CD4-positive, alpha-beta T cell treated with Interferon alpha-2 for 1 hour (primary cell): ENCODE results near the gene PAWR.
"Not testable (repeated sequence)": the region's sequence is repeated elsewhere in the genome, so short reads cannot be mapped to it uniquely, and the experiment has no call there.

Source experiments
- DNase-seq, 2 donors: peaks; one replicate each; pipeline ENCODE4 v3.0.0-alpha.2; 2020 to 2022

PAWR gene

GRCh38 chr12:79644274-79645234, 46.2 kb downstream of the PAWR start:
- DNase-seq: no peak

GRCh38 chr12:79643821-79644220, 46.9 kb downstream of the PAWR start:
- DNase-seq: no peak

- DNase-seq: no peak
Measured at GRCh38 chr12:79638490-79638889, 52.3 kb downstream of the PAWR start.

DNA sequence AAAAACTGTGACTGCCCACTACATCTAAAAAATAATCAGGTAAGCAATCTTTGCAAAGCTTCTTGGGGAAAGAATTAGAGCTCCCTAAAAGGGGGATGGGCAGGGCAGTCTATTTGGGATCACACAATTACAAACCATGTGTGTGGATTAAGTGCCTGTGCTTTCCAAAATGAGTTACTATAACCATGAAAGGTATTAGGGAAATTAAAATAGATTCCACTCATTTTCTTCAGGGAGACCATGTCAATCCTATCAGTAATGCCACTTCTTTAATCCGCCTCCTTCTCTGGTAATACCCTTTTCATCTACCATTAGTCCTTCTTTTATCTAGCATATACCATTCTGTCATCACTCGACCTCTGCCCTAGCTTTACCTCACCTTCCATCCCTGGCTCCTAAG, 53.7 kb downstream of the PAWR start:
- DNase-seq: no peak

GRCh38 chr12:79635676-79636075, 55.1 kb downstream of the PAWR start:
- DNase-seq: no peak

GRCh38 chr12:79634957-79635471, 55.8 kb downstream of the PAWR start:
- DNase-seq: no peak

- DNase-seq: no peak
Measured at GRCh38 chr12:79629561-79629960, 61.2 kb downstream of the PAWR start.

DNA sequence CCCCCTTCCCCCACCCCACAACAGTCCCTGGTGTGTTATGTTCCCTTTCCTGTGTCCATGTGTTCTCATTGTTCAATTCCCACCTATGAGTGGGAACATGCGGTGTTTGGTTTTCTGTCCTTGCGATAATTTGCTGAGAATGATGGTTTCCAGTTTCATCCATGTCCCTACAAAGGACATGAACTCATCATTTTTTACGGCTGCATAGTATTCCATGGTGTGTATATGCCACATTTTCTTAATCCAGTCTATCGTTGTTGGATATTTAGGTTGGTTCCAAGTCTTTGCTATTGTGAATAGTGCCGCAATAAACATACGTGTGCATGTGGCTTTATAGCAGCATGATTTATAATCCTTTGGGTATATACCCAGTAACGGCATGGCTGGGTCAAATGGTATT, 64.0 kb downstream of the PAWR start:
- not testable (repeated sequence) for DNase-seq

- no peak for DNase-seq
Measured at GRCh38 chr12:79624378-79624777, 66.4 kb downstream of the PAWR start.

DNA sequence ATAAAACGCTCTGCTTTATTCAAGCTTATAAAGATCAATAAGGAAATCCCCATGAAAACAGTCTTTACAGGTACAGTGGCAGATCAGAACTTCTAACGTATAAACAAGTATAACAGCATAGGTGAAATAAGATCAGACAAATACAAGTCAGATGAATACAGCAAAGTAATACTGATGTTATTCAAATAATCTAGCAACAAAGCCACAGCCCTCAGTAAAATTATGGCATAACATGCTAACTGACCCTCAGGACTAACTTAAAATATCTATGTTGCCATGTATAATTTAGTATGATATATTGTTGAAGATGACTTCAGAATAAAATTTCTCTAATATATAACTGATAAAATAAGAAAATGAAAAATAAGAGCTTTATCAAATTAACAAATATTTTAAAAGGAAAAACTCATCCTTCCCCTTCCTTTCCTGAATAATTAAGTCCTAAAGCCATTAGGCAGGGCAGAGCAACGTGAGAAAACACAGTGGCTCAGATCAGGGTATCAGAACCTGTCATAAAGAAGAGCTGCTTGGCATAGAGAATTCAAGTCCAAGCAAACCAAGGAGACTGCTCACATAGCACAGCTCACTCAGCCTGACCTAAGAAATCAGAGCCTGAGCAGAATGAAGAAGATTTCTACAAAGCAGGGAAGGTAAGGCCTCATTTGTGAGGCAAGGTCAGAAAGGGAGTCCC, 70.7 kb downstream of the PAWR start:
- DNase-seq: no peak

- no peak for DNase-seq
Measured at GRCh38 chr12:79618848-79619404, 71.8 kb downstream of the PAWR start.

GRCh38 chr12:79617696-79618095, 73.1 kb downstream of the PAWR start:
- no peak for DNase-seq

- DNase-seq: no peak
Measured at GRCh38 chr12:79615596-79616560, 74.9 kb downstream of the PAWR start.

DNA sequence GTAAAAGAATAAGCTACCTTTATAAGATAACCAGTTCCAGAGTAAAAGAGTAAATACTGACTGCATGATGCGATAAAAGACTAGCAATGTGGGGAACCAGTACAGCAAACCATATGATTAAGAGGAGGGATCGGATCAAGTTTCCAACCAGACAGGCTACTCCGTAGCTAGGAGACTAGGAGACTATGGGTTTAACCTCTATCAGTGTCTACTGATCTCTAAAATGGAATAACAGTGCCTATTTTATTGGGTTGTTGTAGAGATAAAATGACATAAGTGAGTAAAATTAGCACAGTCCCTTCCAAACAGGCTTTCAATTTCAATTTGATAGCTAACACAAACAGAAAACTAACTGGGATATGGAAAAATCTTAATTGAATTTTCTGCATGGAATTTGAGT, 76.0 kb downstream of the PAWR start:
- DNase-seq: no peak

GRCh38 chr12:79601908-79602307, 88.9 kb downstream of the PAWR start:
- no peak for DNase-seq

DNA sequence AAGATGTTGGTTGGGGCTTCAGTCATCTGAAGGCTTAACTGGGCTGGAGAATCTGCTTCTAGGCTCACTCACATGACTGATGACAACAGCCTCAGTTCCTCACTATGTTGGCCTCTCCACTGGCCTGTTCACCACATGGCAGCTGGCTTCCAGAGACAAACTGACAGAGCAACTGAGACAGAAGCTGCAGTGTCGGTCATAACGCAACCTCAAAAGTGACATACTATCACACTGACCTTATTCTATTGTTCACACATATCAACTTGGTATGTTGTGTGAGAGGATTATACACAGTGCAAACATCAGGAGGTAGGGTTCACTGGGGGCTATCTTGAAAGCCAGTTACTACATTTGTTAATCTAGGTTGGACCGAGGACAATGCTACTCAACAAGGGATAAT, 92.9 kb downstream of the PAWR start:
- DNase-seq: no peak

GRCh38 chr12:79596719-79597350, 93.9 kb downstream of the PAWR start:
- no peak for DNase-seq

- no peak for DNase-seq
Measured at GRCh38 chr12:79595273-79595672, 95.5 kb downstream of the PAWR start.

GRCh38 chr12:79592865-79593264, 97.9 kb downstream of the PAWR start:
- DNase-seq: no peak

GRCh38 chr12:79591988-79592387, 98.8 kb downstream of the PAWR start:
- DNase-seq: no peak

DNA sequence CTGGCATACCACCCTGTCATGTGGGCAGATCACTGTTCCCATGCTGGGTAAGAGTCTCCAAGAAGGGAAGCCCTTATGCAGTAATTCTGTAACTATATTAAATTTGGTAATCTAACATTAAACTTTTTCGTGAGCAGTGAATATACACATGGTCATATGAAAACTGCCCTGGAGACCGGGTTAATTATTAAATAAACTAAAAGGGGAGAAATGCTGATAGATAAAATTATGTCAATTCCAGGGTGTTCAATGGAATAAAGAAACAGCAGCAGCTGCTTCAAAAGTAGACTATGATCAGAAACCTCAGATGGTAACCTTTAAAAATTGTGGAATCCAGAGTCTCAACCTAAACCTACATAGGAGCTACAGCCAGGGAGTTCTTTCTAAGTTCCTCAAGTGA, 100.0 kb downstream of the PAWR start:
- no peak for DNase-seq

DNA sequence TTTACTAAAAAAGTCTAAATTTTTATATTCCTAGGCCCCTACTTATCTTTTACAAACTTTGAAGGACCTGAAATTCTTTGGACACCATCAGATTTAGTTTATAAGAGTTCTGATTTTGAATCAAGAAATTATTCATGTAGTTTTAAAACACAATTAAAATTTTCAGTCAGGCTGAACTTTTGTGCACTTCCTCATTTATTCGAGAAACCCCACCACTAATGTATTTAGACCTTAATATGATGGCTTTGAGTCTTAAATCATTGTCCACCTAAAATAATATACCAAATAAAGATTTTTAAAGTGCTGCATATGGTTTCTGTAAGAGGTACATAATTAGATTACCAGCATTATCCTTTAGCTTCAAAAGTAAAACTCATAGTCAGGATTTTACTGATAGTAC, 103.4 kb downstream of the PAWR start:
- DNase-seq: no peak
